Measurements from ENCODE around the gene RIBC1.

DNA sequence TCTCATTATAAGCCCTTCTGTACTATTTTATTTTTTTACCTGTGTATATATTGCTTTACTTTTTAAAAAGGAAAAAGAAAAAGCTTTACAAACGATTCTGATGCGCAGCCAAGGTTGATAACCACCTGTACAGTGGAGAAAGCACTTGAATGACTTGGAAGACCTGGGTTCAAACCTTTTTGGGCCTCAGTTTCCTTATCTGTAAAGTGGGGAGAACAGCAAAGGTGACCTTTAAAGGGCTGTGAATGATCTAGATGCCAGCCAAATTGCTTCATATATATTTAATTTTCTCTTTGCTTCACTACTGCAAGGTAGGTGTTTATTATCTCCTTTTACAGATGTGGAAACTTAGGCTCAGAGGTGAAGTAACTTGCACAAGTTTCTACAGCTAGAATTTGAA is 45.2 kb upstream of the RIBC1 start:
- TF ChIP-seq POLR2A (IDR thresholded peaks at IDR 0.05; ENCODE audit: low read depth, low read length) (no peak), POLR2AphosphoS5 (IDR thresholded peaks at IDR 0.05; ENCODE audit: low read depth, low read length) (no peak)
